Gastrocnemius medialis (tissue), 4 donors: Measurements from ENCODE around the gene TBC1D25. TPM values are rescaled to one million over a fixed set of nuclear protein-coding genes. Genes with fewer than 3 reads are reported as not detected.

ENCODE experiments used
- ATAC-seq, 2 donors: fragments of 150-250 bp; one replicate each; pipeline ENCODE4 v1.9.1; 2016
- DNase-seq, 2 donors: peaks; one replicate each; pipeline ENCODE4 v3.0.0-alpha.2; 2019
- H3K27ac ChIP-seq, 4 donors: fragments of 200-600 bp; sonication (generic); 1 replicate in 1 of 4; 2 replicates in 3 of 4; pipeline ENCODE4 v1.5.1; 2016 to 2018; ENCODE audit warnings: mild to moderate bottlenecking in 2 of 4, moderate library complexity in 1 of 4
- H3K27me3 ChIP-seq, 3 donors: fragments of 200-600 bp; sonication (generic) in 2 of 3; 1 replicate in 1 of 3; 2 replicates in 2 of 3; pipeline versions ENCODE4 v1.5.1 to v1.6.0; 2016 to 2019; ENCODE audit warnings: mild to moderate bottlenecking in 1 of 3, moderate library complexity in 1 of 3
- H3K36me3 ChIP-seq, 2 donors: fragments of 200-600 bp; sonication (generic) in 1 of 2; one replicate each; pipeline ENCODE4 v1.5.1; 2017 to 2018
- H3K4me1 ChIP-seq, 2 donors: fragments of 200-600 bp; sonication (generic) in 1 of 2; one replicate each; pipeline ENCODE4 v1.5.1; 2016 to 2017; ENCODE audit warnings: mild to moderate bottlenecking in 2 of 2
- H3K4me3 ChIP-seq, 4 donors: fragments of 200-600 bp; sonication (generic) in 3 of 4; 1 replicate in 1 of 4; 2 replicates in 3 of 4; pipeline ENCODE4 v1.5.1; 2016 to 2019; ENCODE audit warnings: mild to moderate bottlenecking in 2 of 4
- H3K9me3 ChIP-seq, 3 donors: fragments of 200-600 bp; sonication (generic) in 2 of 3; 1 replicate in 1 of 3; 2 replicates in 2 of 3; pipeline ENCODE4 v1.5.1; 2016 to 2019
- CTCF ChIP-seq, 5 experiments: fragments of 450-650 bp in 3 of 5; fragments of 200-600 bp in 2 of 5; sonication (generic) in 2 of 5; IDR thresholded peaks in 4 of 5; conservative IDR thresholded peaks in 1 of 5; 1 replicate in 4 of 5; 2 replicates in 1 of 5; pipeline ENCODE4 v1.5.1; 2016 to 2019; ENCODE audit warnings: antibody characterized with exemption in 5 of 5, mild to moderate bottlenecking in 3 of 5, moderate library complexity in 3 of 5
- POLR2A ChIP-seq, 2 donors: fragments of 450-650 bp; IDR thresholded peaks; one replicate each; pipeline ENCODE4 v1.6.1; 2017; ENCODE audit warnings: antibody characterized with exemption in 2 of 2, mild to moderate bottlenecking in 2 of 2, moderate library complexity in 2 of 2
- in situ Hi-C, 4 donors: fragments of 200-750 bp; cut with MboI; loops; one replicate each; pipeline versions ENCODE4 v1.15.0 to v1.8.0; 2017; ENCODE audit warnings: low sequenced_read_pairs in 4 of 4
- intact Hi-C: fragments of 100-400 bp; cut with DNase I; formaldehyde crosslinking; loops from one replicate; pipeline ENCODE4 v1.15.1; 2023; ENCODE audit warnings: low total_unique reads
- total RNA-seq, 4 donors: library from RNA; depleted of rRNA; stranded (reverse); fragments of >200 nt; gene quantifications; one replicate each; pipeline versions ENCODE4 v1.1.0 to v1.2.3, GENCODE V29; 2016

Gene TBC1D25
- total RNA-seq, 4 donors from 2014 or later, result 10.3 to 14.8 (median 11.9) TPM

GRCh38 chrX:48538641-48539344, 721 bp upstream of the TBC1D25 start:
- TF ChIP-seq POLR2A (IDR thresholded peaks at IDR 0.05), result no peak
- TF ChIP-seq CTCF (IDR thresholded peaks at IDR 0.05 in 4 of 5, conservative IDR thresholded peaks at IDR 0.05 in 1 of 5), result no peak
- Histone ChIP-seq H3K4me1 (peaks cover 0 to 3% of the 10 kb centered on the region in 2 donors), H3K27me3 (no peaks in the 10 kb centered on the region), H3K27ac (peak overlapping the region; percentile 91 to 96 (median 92)), H3K9me3 (no peaks in the 10 kb centered on the region), H3K36me3 (peaks cover 0 to 4% of the 10 kb centered on the region in 2 donors), H3K4me3 (peak overlapping the region; percentile 41 to 81 (median 72))
- no peak for DNase-seq
- intact Hi-C loops, result loop anchor here (1.0 to 10.0 kb wide), 4 partner anchors 30 to 266 kb away; partner anchors contain the start of genes FTSJ1, HDAC6, PORCN and RBM3
- in situ Hi-C loops, result no loop called here
- ATAC-seq, result no peak

GRCh38 chrX:48540028-48540375, 488 bp downstream of the TBC1D25 start:
- peak overlapping the region; percentile 91 to 96 (median 92) for H3K27ac ChIP-seq
- peak; percentile 49 to 54 for ATAC-seq
- DNase-seq, result peak in 1 of 2 donors; percentile 29

GRCh38 chrX:48540480-48540879, 966 bp downstream of the TBC1D25 start:
- DNase-seq (no peak), ATAC-seq (no peak)
- Histone ChIP-seq H3K27ac (peak overlapping the region; percentile 91 to 96 (median 92)), H3K36me3 (peaks cover 0 to 12% of the 10 kb centered on the region in 2 donors), H3K4me3 (peak overlapping the region; percentile 70 to 82 (median 78)), H3K27me3 (no peaks in the 10 kb centered on the region), H3K9me3 (no peaks in the 10 kb centered on the region), H3K4me1 (peaks cover 0 to 3% of the 10 kb centered on the region in 2 donors)
- in situ Hi-C loops, result no loop called here
- intact Hi-C loops, result no loop called here
- TF ChIP-seq POLR2A (IDR thresholded peaks at IDR 0.05) (no peak), CTCF (IDR thresholded peaks at IDR 0.05 in 4 of 5, conservative IDR thresholded peaks at IDR 0.05 in 1 of 5) (no peak)

More at GRCh38 chrX:48540028-48540375, 488 bp downstream of the TBC1D25 start:
- in situ Hi-C loops (no loop called here), intact Hi-C loops (no loop called here)
- Histone ChIP-seq H3K27me3 (no peaks in the 10 kb centered on the region), H3K4me1 (peaks cover 0 to 3% of the 10 kb centered on the region in 2 donors), H3K9me3 (no peaks in the 10 kb centered on the region), H3K4me3 (peak overlapping the region; percentile 70 to 82 (median 78)), H3K36me3 (peaks cover 0 to 11% of the 10 kb centered on the region in 2 donors)
- no peak for TF ChIP-seq CTCF (IDR thresholded peaks at IDR 0.05 in 4 of 5, conservative IDR thresholded peaks at IDR 0.05 in 1 of 5)
- no peak for TF ChIP-seq POLR2A (IDR thresholded peaks at IDR 0.05)

- DNase-seq (no peak), ATAC-seq (no peak)
- Histone ChIP-seq H3K4me3 (no peak overlapping the region), H3K36me3 (peaks cover 0 to 12% of the 10 kb centered on the region in 2 donors), H3K4me1 (peaks cover 0 to 3% of the 10 kb centered on the region in 2 donors), H3K27ac (no peak overlapping the region), H3K9me3 (no peaks in the 10 kb centered on the region), H3K27me3 (no peaks in the 10 kb centered on the region)
- in situ Hi-C loops, result no loop called here
- intact Hi-C loops, result no loop called here
- TF ChIP-seq POLR2A (IDR thresholded peaks at IDR 0.05) (no peak), CTCF (IDR thresholded peaks at IDR 0.05 in 4 of 5, conservative IDR thresholded peaks at IDR 0.05 in 1 of 5) (no peak)
These were observed 1.8 kb downstream of the TBC1D25 start for GRCh38 chrX:48541140-48541814.
